Muscle of leg (tissue), 11 donors: ENCODE measurements around the gene CYTL1. TPM values are rescaled to one million over a fixed set of nuclear protein-coding genes. Genes with fewer than 3 reads are reported as not detected.

Source experiments
- DNase-seq: peaks from one replicate; pipeline ENCODE4 v3.0.0; 2013
- H3K27ac ChIP-seq: one replicate; pipeline ENCODE4 v1.5.1; 2013; ENCODE audit warnings: mild to moderate bottlenecking, low read length, control low read depth
- H3K27me3 ChIP-seq: one replicate; pipeline ENCODE4 v1.6.1; 2013; ENCODE audit warnings: low read length; ENCODE audit not compliant: control insufficient read depth, insufficient read depth
- H3K36me3 ChIP-seq: one replicate; pipeline ENCODE4 v1.6.1; 2013; ENCODE audit warnings: low read length; ENCODE audit not compliant: control insufficient read depth, insufficient read depth
- H3K4me1 ChIP-seq: one replicate; pipeline ENCODE4 v1.6.1; 2013; ENCODE audit warnings: low read length; ENCODE audit not compliant: control insufficient read depth, insufficient read depth
- H3K4me3 ChIP-seq: one replicate; pipeline ENCODE4 v1.5.1; 2013; ENCODE audit warnings: low read length, control low read depth
- H3K9me3 ChIP-seq: replicated peaks from 2 replicates; pipeline ENCODE4 v1.6.1; 2013; ENCODE audit warnings: low read depth, low read length; ENCODE audit not compliant: control insufficient read depth
- WGBS: methylation state at CpG from one replicate; pipeline ENCODE4 v1.1.5; 2013; ENCODE audit warnings: missing lambda C conversion rate; ENCODE audit not compliant: insufficient coverage; 5-methylcytosine and 5-hydroxymethylcytosine counted together
- polyA plus RNA-seq, 8 donors: library from polyadenylated mRNA; unstranded; fragments of 120-200 nt; gene quantifications; one replicate each; pipeline versions ENCODE4 v1.2.1 to v1.2.3, GENCODE V29; 2013; ENCODE audit warnings: inconsistent platforms in 1 of 8, low replicate concordance in 1 of 8; ENCODE audit not compliant: insufficient read length in 8 of 8, insufficient read depth in 1 of 8
- total RNA-seq: library from RNA; stranded (reverse); fragments of 120-200 nt; gene quantifications from one replicate; pipeline ENCODE4 v1.2.4, GENCODE V29; 2013

The CYTL1 gene
- total and polyA plus RNA-seq, 9 donors: 5.0 to 39.5 (median 10.6) TPM

- peak; percentile 78 for DNase-seq
- no peaks in the 10 kb centered on the region for H3K36me3 ChIP-seq
- H3K4me1 ChIP-seq: peaks cover 66% of the 10 kb centered on the region
- H3K27me3 ChIP-seq: no peaks in the 10 kb centered on the region
- WGBS: no CpG with 5 or more reads among the region's 8 CpGs
- no peaks in the 10 kb centered on the region for H3K9me3 ChIP-seq
- H3K4me3 ChIP-seq: no peak overlapping the region
- H3K27ac ChIP-seq: peak overlapping the region; percentile 21
Observed at GRCh38 chr4:5037553-5038551, 18.6 kb upstream of the CYTL1 start.

DNA sequence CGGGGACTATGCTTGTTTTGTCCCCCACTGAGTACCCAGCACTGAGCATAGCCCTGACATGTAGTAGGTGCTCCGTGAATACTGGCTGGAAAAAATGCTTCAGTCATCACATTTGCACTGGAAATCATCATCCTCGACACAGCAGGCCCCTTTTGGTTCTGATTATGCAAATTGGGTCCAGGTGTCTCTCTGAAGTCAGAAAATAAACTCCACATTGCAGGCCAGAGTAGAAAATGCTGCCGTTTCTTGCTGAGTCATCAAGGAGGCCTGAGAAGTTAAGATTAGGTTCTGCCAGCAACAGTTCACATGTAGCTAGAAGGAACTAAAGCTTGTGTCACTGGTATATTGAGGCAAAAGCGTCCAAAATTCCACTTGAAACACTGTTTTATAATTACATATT lies 17.0 kb upstream of the CYTL1 start:
- WGBS: 31% methylated on average over 2 of the region's 5 CpGs
- H3K27me3 ChIP-seq: no peaks in the 10 kb centered on the region
- no peaks in the 10 kb centered on the region for H3K9me3 ChIP-seq
- no peaks in the 10 kb centered on the region for H3K36me3 ChIP-seq
- no peak overlapping the region for H3K27ac ChIP-seq
- peak; percentile 63 for DNase-seq
- H3K4me1 ChIP-seq: peaks cover 56% of the 10 kb centered on the region
- H3K4me3 ChIP-seq: no peak overlapping the region

- Histone ChIP-seq H3K36me3 (no peaks in the 10 kb centered on the region), H3K9me3 (no peaks in the 10 kb centered on the region), H3K4me3 (no peak overlapping the region), H3K4me1 (peaks cover 41% of the 10 kb centered on the region), H3K27me3 (no peaks in the 10 kb centered on the region), H3K27ac (peak overlapping the region; percentile 83)
- WGBS: 52% methylated on average over 3 of the region's 8 CpGs
- DNase-seq: peak; percentile 61
Observed at GRCh38 chr4:5034206-5034605, 14.9 kb upstream of the CYTL1 start.

DNA sequence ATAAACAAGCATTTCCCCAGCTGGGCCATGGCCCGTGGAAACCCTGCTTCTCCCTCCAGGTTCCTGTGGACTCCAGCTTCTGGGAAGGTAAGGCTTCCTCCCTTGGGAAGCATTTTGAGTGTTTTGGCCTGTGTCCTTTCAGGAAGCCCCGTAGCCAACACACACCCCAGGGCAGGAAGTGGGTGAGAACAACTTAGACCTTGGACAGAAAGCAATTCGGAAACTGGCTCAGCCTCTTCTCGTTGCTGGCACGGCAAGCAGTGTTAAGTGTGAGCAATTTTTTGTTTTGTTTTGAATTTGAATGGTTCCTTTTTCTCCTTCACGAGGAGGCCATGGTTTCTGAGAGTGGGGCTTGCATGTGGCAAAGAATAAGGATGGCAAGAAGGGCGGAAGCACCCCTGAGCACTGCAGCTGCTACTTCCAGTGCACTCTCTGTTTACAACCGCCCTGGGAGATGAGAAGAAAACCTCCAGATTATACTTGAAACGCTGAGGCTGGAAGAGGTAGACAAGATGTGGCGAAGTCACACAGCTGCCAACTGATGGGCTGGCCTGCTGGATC lies 14.1 kb upstream of the CYTL1 start:
- Histone ChIP-seq H3K9me3 (no peaks in the 10 kb centered on the region), H3K27me3 (no peaks in the 10 kb centered on the region), H3K36me3 (no peaks in the 10 kb centered on the region), H3K4me1 (peaks cover 38% of the 10 kb centered on the region), H3K27ac (peak overlapping the region; percentile 83), H3K4me3 (no peak overlapping the region)
- DNase-seq: peak; percentile 71
- WGBS: 17% methylated on average over 3 of the region's 10 CpGs

GRCh38 chr4:5032813-5033212 lies 13.6 kb upstream of the CYTL1 start:
- Histone ChIP-seq H3K36me3 (no peaks in the 10 kb centered on the region), H3K27me3 (no peaks in the 10 kb centered on the region), H3K27ac (peak overlapping the region; percentile 83), H3K4me3 (no peak overlapping the region), H3K9me3 (no peaks in the 10 kb centered on the region), H3K4me1 (peaks cover 38% of the 10 kb centered on the region)
- no peak for DNase-seq
- WGBS: no CpG with 5 or more reads among the region's 5 CpGs

- Histone ChIP-seq H3K9me3 (no peaks in the 10 kb centered on the region), H3K27ac (no peak overlapping the region), H3K4me3 (no peak overlapping the region), H3K36me3 (no peaks in the 10 kb centered on the region), H3K4me1 (peaks cover 26% of the 10 kb centered on the region), H3K27me3 (no peaks in the 10 kb centered on the region)
- no peak for DNase-seq
- WGBS: no CpG with 5 or more reads among the region's 3 CpGs
Observed at GRCh38 chr4:5030927-5031326, 11.7 kb upstream of the CYTL1 start.

DNA sequence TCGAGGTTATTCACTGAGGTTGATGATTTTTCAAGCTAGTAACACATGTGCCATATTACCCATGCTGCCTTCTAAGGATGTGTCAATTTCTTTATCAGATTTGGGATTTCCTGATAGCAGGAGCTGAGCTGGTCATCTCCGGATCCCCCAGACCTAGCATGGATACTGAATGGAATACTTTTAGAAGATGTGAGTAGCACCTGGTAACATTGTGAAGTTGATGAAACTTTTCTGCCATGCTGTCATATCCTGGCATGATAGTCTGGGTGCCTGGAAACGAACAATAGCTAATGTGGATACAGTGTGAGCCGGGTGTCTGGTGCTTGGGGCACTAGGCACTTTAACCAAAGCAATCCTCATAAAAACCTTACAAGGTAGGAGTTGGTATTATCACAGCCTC lies 11.0 kb upstream of the CYTL1 start:
- WGBS: no CpG with 5 or more reads among the region's 4 CpGs
- Histone ChIP-seq H3K4me3 (no peak overlapping the region), H3K4me1 (peaks cover 22% of the 10 kb centered on the region), H3K9me3 (no peaks in the 10 kb centered on the region), H3K36me3 (no peaks in the 10 kb centered on the region), H3K27ac (no peak overlapping the region), H3K27me3 (no peaks in the 10 kb centered on the region)
- DNase-seq: no peak

- WGBS: 90% methylated on average over 5 of the region's 8 CpGs
- Histone ChIP-seq H3K36me3 (no peaks in the 10 kb centered on the region), H3K9me3 (no peaks in the 10 kb centered on the region), H3K27me3 (no peaks in the 10 kb centered on the region), H3K4me3 (no peak overlapping the region), H3K27ac (no peak overlapping the region), H3K4me1 (peaks cover 14% of the 10 kb centered on the region)
- DNase-seq: no peak
Observed at GRCh38 chr4:5029447-5029846, 10.2 kb upstream of the CYTL1 start.

- Histone ChIP-seq H3K9me3 (no peaks in the 10 kb centered on the region), H3K27me3 (no peaks in the 10 kb centered on the region), H3K4me3 (no peak overlapping the region), H3K36me3 (no peaks in the 10 kb centered on the region), H3K27ac (no peak overlapping the region), H3K4me1 (peaks cover 9% of the 10 kb centered on the region)
- WGBS: no CpG with 5 or more reads among the region's 2 CpGs
- DNase-seq: no peak
Observed at GRCh38 chr4:5028480-5028879, 9.2 kb upstream of the CYTL1 start.

GRCh38 chr4:5027346-5027745 lies 8.1 kb upstream of the CYTL1 start:
- no peak overlapping the region for H3K4me3 ChIP-seq
- H3K27me3 ChIP-seq: no peaks in the 10 kb centered on the region
- H3K27ac ChIP-seq: no peak overlapping the region
- DNase-seq: no peak
- H3K4me1 ChIP-seq: no peaks in the 10 kb centered on the region
- no peaks in the 10 kb centered on the region for H3K36me3 ChIP-seq
- peaks cover 5% of the 10 kb centered on the region for H3K9me3 ChIP-seq
